K562 (cell line): ENCODE data around the gene HNRNPH1. TPM values are rescaled to one million over a fixed set of nuclear protein-coding genes. Genes with fewer than 3 reads are reported as not detected.

Experiments used
- EP300 ChIP-seq: IDR thresholded peaks from 2 replicates; pipeline ENCODE4 v1.6.1; 2012; ENCODE audit warnings: low read length, improper control_type of control experiment
- MAZ ChIP-seq, 2 experiments: fragments of 450-650 bp in 1 of 2; sonication (generic) in 1 of 2; formaldehyde crosslinking; IDR thresholded peaks in 1 of 2; conservative IDR thresholded peaks in 1 of 2; 2 replicates each; pipeline versions ENCODE4 v1.4.0 to v1.5.0; 2020; ENCODE audit warnings: mild to moderate bottlenecking in 1 of 2, missing genetic modification reagents in 1 of 2
- POLR2A ChIP-seq: fragments of 450-650 bp; conservative IDR thresholded peaks from 2 replicates; pipeline ENCODE4 v1.6.1; 2016
- REST ChIP-seq, 2 experiments: fragments of 450-650 bp; formaldehyde crosslinking in 1 of 2; IDR thresholded peaks; 2 replicates each; pipeline versions ENCODE4 v1.4.0 to v1.6.1; 2014 to 2020; ENCODE audit warnings: mild to moderate bottlenecking in 2 of 2, borderline replicate concordance in 1 of 2, low read depth in 1 of 2
- RHOXF2B ChIP-seq: fragments of 250-450 bp; sonication (Bioruptor Pico); conservative IDR thresholded peaks from 2 replicates; pipeline ENCODE4 v1.5.1; 2021
- TAF15 ChIP-seq: fragments of 200-400 bp; formaldehyde crosslinking; IDR thresholded peaks from 2 replicates; pipeline ENCODE4 v1.6.1; 2017; ENCODE audit warnings: mild to moderate bottlenecking, low read depth, low read length, moderate library complexity
- TBL1XR1 ChIP-seq, 2 experiments: IDR thresholded peaks; 2 replicates each; pipeline ENCODE4 v1.6.1; 2012; ENCODE audit warnings: improper control_type of control experiment in 2 of 2, low read length in 2 of 2, mild to moderate bottlenecking in 1 of 2
- ZBTB17 ChIP-seq: fragments of 450-650 bp; formaldehyde crosslinking; IDR thresholded peaks from 2 replicates; pipeline ENCODE4 v1.4.0; 2020; ENCODE audit warnings: mild to moderate bottlenecking
- ZFX ChIP-seq: sonication (generic); formaldehyde crosslinking; IDR thresholded peaks from 2 replicates; pipeline ENCODE4 v1.8.0; 2022; ENCODE audit warnings: mild to moderate bottlenecking, missing genetic modification reagents, moderate library complexity
- ZNF449 ChIP-seq: fragments of 250-450 bp; sonication (Bioruptor Pico); IDR thresholded peaks from 2 replicates; pipeline ENCODE4 v1.8.0; 2022; ENCODE audit warnings: moderate library complexity, mild to moderate bottlenecking, inconsistent platforms
- ZNF609 ChIP-seq: sonication (generic); formaldehyde crosslinking; IDR thresholded peaks from 2 replicates; pipeline ENCODE4 v1.8.1; 2023; ENCODE audit warnings: missing genetic modification reagents, mild to moderate bottlenecking, borderline replicate concordance
- ZNF668 ChIP-seq: fragments of 250-450 bp; sonication (Bioruptor Pico); IDR thresholded peaks from 2 replicates; pipeline ENCODE4 v1.8.0; 2022; ENCODE audit warnings: mild to moderate bottlenecking, inconsistent platforms
- polyA plus RNA-seq, 8 experiments: library from polyadenylated mRNA; depleted of rRNA in 4 of 8; stranded (reverse) in 5 of 8; unstranded in 3 of 8; fragments of >200 nt; fragmentation: Nextera tagmentation in 2 of 8; fragmentation: Illumina TruSeq in 1 of 8; extraction: Ambion mirVana in 2 of 8; extraction: Trizol in 1 of 8; gene quantifications; 2 replicates each; pipeline versions ENCODE4 v1.2.1 to v1.2.3, GENCODE V29; 2011 to 2014; ENCODE audit warnings: inconsistent platforms in 1 of 8, missing spikeins in 1 of 8
- total RNA-seq, 7 experiments: library from RNA; depleted of rRNA in 6 of 7; stranded (reverse); fragments of >200 nt in 6 of 7; fragmentation: Illumina TruSeq in 2 of 7; extraction: Trizol in 2 of 7; gene quantifications; 2 replicates each; pipeline versions ENCODE4 v1.2.1 to v1.2.3, GENCODE V29; 2011 to 2021; ENCODE audit warnings: low replicate concordance in 1 of 7

HNRNPH1 gene
- total and polyA plus RNA-seq, 9 of the 15 experiments (the other 6 are each of a cell fraction or from before 2014, with no cell fraction given): 103 to 656 (median 561) TPM

GRCh38 chr5:179623906-179624741, 653 bp upstream of the HNRNPH1 start (continued):
- TF ChIP-seq ZBTB17 (peak; percentile 75), TAF15 (no peak), RHOXF2B (CRISPR knock-in tag) (no peak), TBL1XR1 (IDR thresholded peaks at IDR 0.05; ENCODE audit: low read length in 2 of 2) (no peak; a peak in 1 of 4 replicates), MAZ (CRISPR knock-in tag; conservative IDR thresholded peaks at IDR 0.05 in 1 of 2, IDR thresholded peaks at IDR 0.05 in 1 of 2) (peak in 1 of 2 experiments; percentile 80; a peak in 3 of 4 replicates), EP300 (no peak; the same call in 1 of the 2 replicates), ZNF449 (CRISPR knock-in tag) (peak; percentile 18; the same call in 1 of the 2 replicates), ZNF668 (CRISPR knock-in tag) (no peak; the same call in 1 of the 2 replicates), REST (IDR thresholded peaks at IDR 0.05; ENCODE audit: borderline replicate concordance) (peak; percentile 96), REST (CRISPR knock-in tag; IDR thresholded peaks at IDR 0.05; ENCODE audit: low read depth) (peak; percentile 67; the same call in 1 of the 2 replicates), ZNF609 (CRISPR knock-in tag) (no peak), ZFX (CRISPR knock-in tag) (peak; percentile 97), POLR2A (no peak; the same call in 1 of the 2 replicates)
